Endodermal cell (in vitro differentiated cells): Measurements from ENCODE around the gene PIF1. TPM values are rescaled to one million over a fixed set of nuclear protein-coding genes. Genes with fewer than 3 reads are reported as not detected.
A peak's percentile ranks its signal among the peaks of the same experiment; 100 is the strongest.
"Not testable (repeated sequence)": the region's sequence is repeated elsewhere in the genome, so short reads cannot be mapped to it uniquely, and the experiment has no call there.

Experiments used
- DNase-seq: peaks from one replicate; pipeline ENCODE4 v3.0.0-alpha.2; 2017
- H3K27ac ChIP-seq: 2 replicates; pipeline ENCODE4 v1.5.1; 2013; ENCODE audit warnings: mild to moderate bottlenecking, low read depth, low read length, moderate library complexity
- H3K27me3 ChIP-seq: 2 replicates; pipeline ENCODE4 v1.6.1; 2013; ENCODE audit warnings: mild to moderate bottlenecking, low read length, moderate library complexity; ENCODE audit not compliant: insufficient read depth, control insufficient read depth, poor library complexity, severe bottlenecking
- H3K36me3 ChIP-seq: 2 replicates; pipeline ENCODE4 v1.7.0; 2013; ENCODE audit warnings: mild to moderate bottlenecking, low read length, moderate library complexity; ENCODE audit not compliant: control insufficient read depth, insufficient read depth
- H3K4me1 ChIP-seq: one replicate; pipeline ENCODE4 v1.7.0; 2013; ENCODE audit warnings: low read length; ENCODE audit not compliant: control insufficient read depth, insufficient read depth
- H3K4me3 ChIP-seq: 2 replicates; pipeline ENCODE4 v1.5.1; 2013; ENCODE audit warnings: mild to moderate bottlenecking, low read length, moderate library complexity
- H3K9ac ChIP-seq: 2 replicates; pipeline ENCODE4 v1.6.1; 2013; ENCODE audit warnings: mild to moderate bottlenecking, low read length, moderate library complexity; ENCODE audit not compliant: poor library complexity, severe bottlenecking; ENCODE audit errors: extremely low read depth
- H3K9me3 ChIP-seq: 2 replicates; pipeline ENCODE4 v1.6.1; 2013; ENCODE audit warnings: mild to moderate bottlenecking, low read length, moderate library complexity; ENCODE audit not compliant: control insufficient read depth
- H3K27ac Mint-ChIP-seq: 2 replicates; pipeline ENCODE4 v1.8.0; 2020; ENCODE audit warnings: mixed read lengths
- H3K27me3 Mint-ChIP-seq: 2 replicates; pipeline ENCODE4 v1.8.0; 2021; ENCODE audit warnings: mild to moderate bottlenecking, mixed read lengths; ENCODE audit not compliant: insufficient read depth
- H3K36me3 Mint-ChIP-seq: 2 replicates; pipeline ENCODE4 v1.8.0; 2020; ENCODE audit warnings: low read depth, mixed read lengths
- H3K4me1 Mint-ChIP-seq: 2 replicates; pipeline ENCODE4 v1.8.0; 2020; ENCODE audit warnings: mixed read lengths
- H3K4me3 Mint-ChIP-seq: 2 replicates; pipeline ENCODE4 v1.8.0; 2020; ENCODE audit warnings: mild to moderate bottlenecking, moderate library complexity, mixed read lengths
- H3K9me3 Mint-ChIP-seq: 2 replicates; pipeline ENCODE4 v1.8.0; 2020; ENCODE audit warnings: mild to moderate bottlenecking, mixed read lengths
- WGBS, 2 experiments: methylation state at CpG; one replicate each; pipeline versions ENCODE4 v1.1.5 to v1.1.7; 2013; ENCODE audit warnings: missing lambda C conversion rate in 2 of 2, mixed read lengths in 1 of 2; ENCODE audit not compliant: insufficient coverage in 1 of 2, insufficient read length in 1 of 2; 5-methylcytosine and 5-hydroxymethylcytosine counted together
- total RNA-seq, 2 donors: library from RNA; stranded (reverse); fragmentation: NEBNext Ultra II Directional in 1 of 2; extraction: Animal tissue kit (Norgen Biotek cat#: 25700) in 1 of 2; gene quantifications; 2 replicates in 1 of 2; 3 replicates in 1 of 2; pipeline ENCODE4 v1.2.1, GENCODE V29; 2021
- TF ChIP-seq, protein P1 (sequence below): fragments of 200-600 bp; sonication (generic); conservative IDR thresholded peaks from 2 replicates; pipeline ENCODE4 v1.5.0; 2021; ENCODE audit warnings: antibody characterized with exemption, mild to moderate bottlenecking

Gene PIF1
- total RNA-seq, 2 donors from 2014 or later: 60.7 to 64.6 TPM

DNA sequence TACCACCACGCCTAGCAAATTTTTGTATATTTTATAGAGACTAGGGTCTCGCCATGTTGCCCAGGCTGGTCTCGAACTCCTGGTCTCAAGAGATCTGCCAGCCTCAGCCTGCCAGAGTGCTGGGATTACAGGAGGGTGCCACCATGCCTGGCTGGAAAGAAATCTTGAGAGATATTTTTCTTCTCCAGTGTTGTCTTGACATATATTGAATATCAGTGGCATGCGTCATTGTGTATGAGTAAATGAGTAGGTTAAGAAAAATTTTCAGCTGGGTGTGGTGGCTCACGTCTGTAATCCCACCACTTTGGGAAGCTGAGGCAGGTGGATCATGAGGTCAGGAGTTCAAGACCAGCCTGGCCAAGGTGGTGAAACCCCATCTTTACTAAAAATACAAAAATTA lies 3.5 kb upstream of the PIF1 start:
- Mint-ChIP-seq H3K4me1 (peaks cover 9% of the 10 kb centered on the region), H3K36me3 (peaks cover 2% of the 10 kb centered on the region), H3K27ac (no peak overlapping the region), H3K9me3 (no peaks in the 10 kb centered on the region), H3K4me3 (no peak overlapping the region), H3K27me3 (no peaks in the 10 kb centered on the region)
- no peak for DNase-seq
- Histone ChIP-seq H3K4me3 (no peak overlapping the region), H3K27ac (no peak overlapping the region), H3K9me3 (no peaks in the 10 kb centered on the region), H3K36me3 (no peaks in the 10 kb centered on the region), H3K4me1 (no peaks in the 10 kb centered on the region), H3K9ac (no peak overlapping the region), H3K27me3 (no peaks in the 10 kb centered on the region)
- TF ChIP-seq, protein P1, sequence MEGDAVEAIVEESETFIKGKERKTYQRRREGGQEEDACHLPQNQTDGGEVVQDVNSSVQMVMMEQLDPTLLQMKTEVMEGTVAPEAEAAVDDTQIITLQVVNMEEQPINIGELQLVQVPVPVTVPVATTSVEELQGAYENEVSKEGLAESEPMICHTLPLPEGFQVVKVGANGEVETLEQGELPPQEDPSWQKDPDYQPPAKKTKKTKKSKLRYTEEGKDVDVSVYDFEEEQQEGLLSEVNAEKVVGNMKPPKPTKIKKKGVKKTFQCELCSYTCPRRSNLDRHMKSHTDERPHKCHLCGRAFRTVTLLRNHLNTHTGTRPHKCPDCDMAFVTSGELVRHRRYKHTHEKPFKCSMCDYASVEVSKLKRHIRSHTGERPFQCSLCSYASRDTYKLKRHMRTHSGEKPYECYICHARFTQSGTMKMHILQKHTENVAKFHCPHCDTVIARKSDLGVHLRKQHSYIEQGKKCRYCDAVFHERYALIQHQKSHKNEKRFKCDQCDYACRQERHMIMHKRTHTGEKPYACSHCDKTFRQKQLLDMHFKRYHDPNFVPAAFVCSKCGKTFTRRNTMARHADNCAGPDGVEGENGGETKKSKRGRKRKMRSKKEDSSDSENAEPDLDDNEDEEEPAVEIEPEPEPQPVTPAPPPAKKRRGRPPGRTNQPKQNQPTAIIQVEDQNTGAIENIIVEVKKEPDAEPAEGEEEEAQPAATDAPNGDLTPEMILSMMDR: no peak
- WGBS, 2 experiments: 96 to 97% methylated on average over 4 to 5 of the region's 5 CpGs

DNA sequence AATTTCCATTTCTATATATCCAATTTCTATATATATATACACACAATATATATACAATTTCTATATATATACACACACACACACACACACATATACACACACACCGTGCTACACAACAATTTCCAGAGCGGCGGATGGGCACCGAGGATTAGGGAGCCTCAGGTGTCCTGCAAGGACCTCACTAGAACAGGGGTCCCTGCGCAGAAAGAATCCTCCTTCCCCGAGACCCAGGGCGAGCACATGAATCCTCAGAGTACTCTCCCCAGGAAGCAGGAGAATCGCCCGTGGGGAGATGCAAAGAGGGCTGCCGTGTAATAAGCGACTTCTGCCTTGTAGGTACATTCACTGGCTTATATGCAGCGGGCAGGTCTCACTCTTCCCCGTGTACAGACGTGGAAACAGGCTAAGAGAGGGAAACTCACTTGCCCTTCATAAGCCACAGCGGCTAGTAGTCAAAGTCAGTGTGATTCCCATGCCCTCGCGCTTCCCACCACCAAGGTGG lies 467 bp downstream of the PIF1 start:
- peak; percentile 66 for DNase-seq
- peak overlapping the region; percentile 97 for H3K27ac Mint-ChIP-seq
- peak overlapping the region; percentile 88 for H3K4me3 Mint-ChIP-seq
- peaks cover 18% of the 10 kb centered on the region for H3K4me1 Mint-ChIP-seq
- WGBS, 2 experiments: 1 to 2% methylated on average over 10 to 17 of the region's 17 CpGs
- H3K9ac ChIP-seq: peak overlapping the region; percentile 72
- peaks cover 18% of the 10 kb centered on the region for H3K36me3 Mint-ChIP-seq
- peaks cover 9% of the 10 kb centered on the region for H3K36me3 ChIP-seq
- no peaks in the 10 kb centered on the region for H3K27me3 ChIP-seq
- no peak overlapping the region for H3K27ac ChIP-seq
- H3K9me3 Mint-ChIP-seq: no peaks in the 10 kb centered on the region
- no peaks in the 10 kb centered on the region for H3K27me3 Mint-ChIP-seq
- TF ChIP-seq, protein P1: no peak
- no peaks in the 10 kb centered on the region for H3K4me1 ChIP-seq
- H3K4me3 ChIP-seq: peak overlapping the region; percentile 92
- H3K9me3 ChIP-seq: no peaks in the 10 kb centered on the region

DNA sequence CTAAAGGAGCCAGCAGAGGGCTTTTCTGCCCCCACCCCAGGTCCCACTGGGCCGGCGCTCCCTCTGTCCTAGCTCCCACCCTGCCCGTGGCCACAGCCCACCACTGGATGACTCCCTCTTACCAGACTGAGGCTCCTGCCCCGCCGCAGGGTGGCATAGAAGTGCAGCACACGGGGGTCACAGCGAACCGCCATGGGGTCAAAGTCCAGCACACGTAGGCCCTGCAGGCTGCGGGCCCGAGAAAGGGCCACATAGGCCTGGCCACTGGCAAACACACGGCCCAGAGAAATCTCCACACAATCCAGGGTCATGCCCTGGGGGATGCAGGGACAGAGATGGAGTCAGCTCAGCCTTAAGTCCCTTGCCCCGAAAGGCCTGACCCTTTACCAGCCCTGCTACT lies 9.0 kb downstream of the PIF1 start:
- peaks cover 30% of the 10 kb centered on the region for H3K36me3 ChIP-seq
- H3K27ac ChIP-seq: no peak overlapping the region
- TF ChIP-seq, protein P1: no peak
- H3K4me3 ChIP-seq: no peak overlapping the region
- H3K4me1 ChIP-seq: peaks cover 4% of the 10 kb centered on the region
- H3K4me3 Mint-ChIP-seq: no peak overlapping the region
- no peaks in the 10 kb centered on the region for H3K9me3 Mint-ChIP-seq
- H3K36me3 Mint-ChIP-seq: peaks cover 37% of the 10 kb centered on the region
- DNase-seq: no peak
- no peaks in the 10 kb centered on the region for H3K27me3 ChIP-seq
- peak overlapping the region; percentile 18 for H3K27ac Mint-ChIP-seq
- H3K9ac ChIP-seq: no peak overlapping the region
- H3K4me1 Mint-ChIP-seq: peaks cover 15% of the 10 kb centered on the region
- H3K9me3 ChIP-seq: no peaks in the 10 kb centered on the region
- H3K27me3 Mint-ChIP-seq: no peaks in the 10 kb centered on the region
- WGBS, 2 experiments: 94% methylated on average over 10 to 13 of the region's 13 CpGs

DNA sequence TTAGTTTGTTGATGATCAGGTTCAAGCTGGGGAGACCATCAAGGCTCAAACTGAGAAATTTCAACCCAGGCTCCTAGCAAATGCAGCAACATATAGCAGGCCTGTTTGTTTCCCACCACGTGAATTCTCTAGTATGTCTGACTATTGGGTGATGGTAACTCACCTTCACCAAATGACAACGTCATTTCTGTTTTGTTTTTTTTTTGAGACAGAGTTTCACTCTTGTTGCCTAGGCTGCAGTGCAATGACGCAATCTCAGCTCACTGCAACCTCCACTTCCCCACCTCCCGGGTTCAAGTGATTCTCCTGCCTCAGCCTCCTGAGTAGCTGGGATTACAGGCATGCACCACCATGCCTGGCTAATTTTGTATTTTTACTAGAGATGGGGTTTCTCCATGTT lies 10.5 kb downstream of the PIF1 start:
- H3K9ac ChIP-seq, H3K27ac ChIP-seq, H3K4me3 ChIP-seq, H3K27ac Mint-ChIP-seq, H3K4me3 Mint-ChIP-seq, H3K9me3 ChIP-seq, H3K27me3 ChIP-seq, H3K27me3 Mint-ChIP-seq, H3K9me3 Mint-ChIP-seq, DNase-seq: not testable (repeated sequence)
- Histone ChIP-seq H3K36me3 (peaks cover 21% of the 10 kb centered on the region), H3K4me1 (peaks cover 16% of the 10 kb centered on the region)
- peaks cover 27% of the 10 kb centered on the region for H3K36me3 Mint-ChIP-seq
- 75 to 89% methylated on average over 3 to 4 of the region's 4 CpGs for WGBS, 2 experiments
- H3K4me1 Mint-ChIP-seq: peaks cover 28% of the 10 kb centered on the region

DNA sequence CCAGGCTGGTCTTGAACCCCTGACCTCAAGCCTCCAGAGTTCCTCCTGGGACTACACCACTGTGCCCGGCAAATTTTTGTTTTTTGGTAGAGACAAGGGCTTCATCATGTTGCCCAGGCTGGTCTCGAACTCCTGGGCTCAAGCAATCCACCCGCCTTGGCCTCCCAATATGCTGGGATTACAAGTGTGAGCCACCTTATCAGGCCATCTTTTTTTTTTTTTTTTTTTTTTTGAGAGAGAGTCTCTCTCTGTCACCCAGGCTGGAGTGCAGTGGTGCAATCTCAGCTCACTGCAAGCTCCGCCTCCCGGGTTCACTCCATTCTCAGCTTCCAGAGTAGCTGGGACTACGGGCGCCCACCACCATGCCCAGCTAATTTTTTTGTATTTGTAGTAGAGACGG lies 11.2 kb downstream of the PIF1 start:
- H3K27me3 Mint-ChIP-seq, H3K9me3 ChIP-seq, H3K27ac Mint-ChIP-seq, H3K4me3 ChIP-seq, H3K27me3 ChIP-seq, H3K9me3 Mint-ChIP-seq, H3K4me3 Mint-ChIP-seq, H3K9ac ChIP-seq, DNase-seq, H3K27ac ChIP-seq: not testable (repeated sequence)
- H3K4me1 Mint-ChIP-seq: peaks cover 33% of the 10 kb centered on the region
- Histone ChIP-seq H3K36me3 (peaks cover 16% of the 10 kb centered on the region), H3K4me1 (peaks cover 16% of the 10 kb centered on the region)
- WGBS, 2 experiments: 81 to 94% methylated on average over 4 to 8 of the region's 8 CpGs
- peaks cover 20% of the 10 kb centered on the region for H3K36me3 Mint-ChIP-seq
